Keratinocyte (primary cell): Measurements from ENCODE around the gene SKA1. TPM values are rescaled to one million over a fixed set of nuclear protein-coding genes. Genes with fewer than 3 reads are reported as not detected.

Source experiments
- DNase-seq: peaks from one replicate; pipeline ENCODE4 v3.0.0-alpha.2; 2011; ENCODE audit warnings: low read depth, missing footprints, low spot score
- FAIRE-seq: peaks from 2 replicates; lab custom pipeline; 2011; peaks lifted over from hg19 to GRCh38; lab: Jason Lieb, UNC
- H2AFZ ChIP-seq: 2 replicates; pipeline ENCODE4 v1.6.0; 2012; ENCODE audit warnings: low read length, control low read depth, inconsistent platforms; ENCODE audit not compliant: control insufficient read depth
- H3K27ac ChIP-seq: 2 replicates; pipeline ENCODE4 v1.5.1; 2011; ENCODE audit warnings: low read length; ENCODE audit not compliant: control insufficient read depth, insufficient read depth
- H3K27me3 ChIP-seq: 3 replicates; pipeline ENCODE4 v1.6.0; 2011; ENCODE audit warnings: low read length; ENCODE audit not compliant: control insufficient read depth, insufficient read depth; ENCODE audit errors: extremely low read depth
- H3K36me3 ChIP-seq, 2 experiments: 2 replicates in 1 of 2; 3 replicates in 1 of 2; pipeline ENCODE4 v1.5.1; 2011; ENCODE audit warnings: low read length in 2 of 2, mild to moderate bottlenecking in 1 of 2; ENCODE audit not compliant: control insufficient read depth in 2 of 2, insufficient read depth in 2 of 2; ENCODE audit errors: extremely low read depth in 1 of 2
- H3K4me1 ChIP-seq: 3 replicates; pipeline ENCODE4 v1.5.1; 2011; ENCODE audit warnings: low read length; ENCODE audit not compliant: control insufficient read depth, insufficient read depth; ENCODE audit errors: extremely low read depth
- H3K4me2 ChIP-seq: 3 replicates; pipeline ENCODE4 v1.6.0; 2011; ENCODE audit warnings: low read depth, low read length; ENCODE audit not compliant: control insufficient read depth, insufficient read depth; ENCODE audit errors: extremely low read depth
- H3K4me3 ChIP-seq, 3 experiments: fragments of 200-600 bp in 1 of 3; sonication (generic) in 1 of 3; 2 replicates in 2 of 3; 3 replicates in 1 of 3; pipeline ENCODE4 v1.5.1; 2011 to 2016; ENCODE audit warnings: low read length in 3 of 3, mild to moderate bottlenecking in 3 of 3, control low read depth in 2 of 3, inconsistent platforms in 1 of 3, low read depth in 1 of 3, mixed read lengths in 1 of 3, mixed run types in 1 of 3, moderate library complexity in 1 of 3; ENCODE audit not compliant: control insufficient read depth in 2 of 3, insufficient read depth in 2 of 3; ENCODE audit errors: extremely low read depth in 1 of 3
- H3K79me2 ChIP-seq: 2 replicates; pipeline ENCODE4 v1.6.0; 2012; ENCODE audit warnings: low read length; ENCODE audit not compliant: control insufficient read depth, insufficient read depth
- H3K9ac ChIP-seq: 3 replicates; pipeline ENCODE4 v1.6.0; 2011; ENCODE audit warnings: low read length; ENCODE audit not compliant: control insufficient read depth, insufficient read depth; ENCODE audit errors: extremely low read depth
- H3K9me1 ChIP-seq: 3 replicates; pipeline ENCODE4 v1.6.0; 2011; ENCODE audit warnings: low read length; ENCODE audit not compliant: control insufficient read depth, insufficient read depth; ENCODE audit errors: extremely low read depth
- H3K9me3 ChIP-seq: 2 replicates; pipeline ENCODE4 v1.5.1; 2012; ENCODE audit warnings: low read depth, low read length; ENCODE audit not compliant: control insufficient read depth
- H4K20me1 ChIP-seq: 3 replicates; pipeline ENCODE4 v1.6.0; 2011; ENCODE audit warnings: low read length; ENCODE audit not compliant: control insufficient read depth, insufficient read depth; ENCODE audit errors: extremely low read depth
- CTCF ChIP-seq, 3 experiments: IDR thresholded peaks in 1 of 3; conservative IDR thresholded peaks in 1 of 3; optimal IDR thresholded peaks in 1 of 3; 2 replicates in 2 of 3; 3 replicates in 1 of 3; pipeline versions ENCODE3 to v1.5.1; 2011; ENCODE audit warnings: low read length in 3 of 3, mild to moderate bottlenecking in 3 of 3, moderate library complexity in 2 of 3, control low read depth in 1 of 3, inconsistent platforms in 1 of 3; ENCODE audit not compliant: insufficient read depth in 2 of 3; ENCODE audit errors: extremely low read depth in 1 of 3
- EZH2 ChIP-seq: IDR thresholded peaks from one replicate; pipeline ENCODE4 v1.6.1; 2012; ENCODE audit warnings: inconsistent platforms, mild to moderate bottlenecking, low read length, moderate library complexity
- dilution Hi-C: fragments of 300-500 bp; cut with MboI; formaldehyde crosslinking; loops from one replicate; pipeline ENCODE4 v1.7.0; 2020; ENCODE audit warnings: low sequenced_read_pairs; ENCODE audit not compliant: extremely low pct_ligation_motif_present
- polyA plus RNA-seq, 5 experiments: library from polyadenylated mRNA; depleted of rRNA in 3 of 5; stranded (reverse) in 3 of 5; stranded (forward) in 1 of 5; unstranded in 1 of 5; fragments of >200 nt; gene quantifications; 1 replicate in 1 of 5; 2 replicates in 3 of 5; 3 replicates in 1 of 5; pipeline versions ENCODE4 v1.2.1 to v1.2.3, GENCODE V29; 2011 to 2012; ENCODE audit warnings: missing spikeins in 2 of 5, low read depth in 1 of 5, low replicate concordance in 1 of 5

The SKA1 gene
- polyA plus RNA-seq, 1 donor (not counting 4 experiments of a cell fraction or from before 2014, with no cell fraction given), result 8.4 TPM

DNA sequence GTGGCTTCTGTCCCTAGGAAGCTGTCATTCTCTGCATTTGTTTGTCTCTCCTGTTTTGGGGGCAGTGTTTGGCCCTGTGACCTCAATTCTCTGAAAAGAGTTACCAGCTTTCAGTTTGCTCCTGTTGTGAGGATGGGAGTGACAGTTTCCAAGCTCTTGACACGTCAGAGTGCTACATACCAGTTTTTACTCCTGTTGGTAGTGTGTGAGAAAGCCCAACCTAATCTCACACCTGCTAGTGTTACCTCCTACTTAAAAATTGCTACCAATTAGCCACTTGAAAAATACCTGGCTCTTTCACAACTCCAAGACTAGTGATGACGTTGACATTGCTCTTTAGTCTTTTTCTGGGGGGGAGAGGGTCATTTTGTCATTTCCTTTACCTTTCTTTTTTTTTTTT is 14.1 kb downstream of the SKA1 start:
- Histone ChIP-seq H3K4me3 (no peak overlapping the region), H3K27me3 (no peaks in the 10 kb centered on the region), H3K27ac (no peak overlapping the region), H4K20me1 (no peaks in the 10 kb centered on the region), H3K9ac (no peak overlapping the region), H3K79me2 (no peaks in the 10 kb centered on the region), H3K9me1 (no peaks in the 10 kb centered on the region), H3K36me3 (peaks cover 0 to 3% of the 10 kb centered on the region in 2 experiments), H3K4me1 (no peaks in the 10 kb centered on the region), H3K4me2 (no peak overlapping the region), H3K9me3 (no peaks in the 10 kb centered on the region), H2AFZ (no peak overlapping the region)
- no peak for TF ChIP-seq EZH2
- no peak for TF ChIP-seq CTCF (optimal IDR thresholded peaks at IDR 0.05 in 1 of 3, IDR thresholded peaks at IDR 0.05 in 1 of 3, conservative IDR thresholded peaks at IDR 0.05 in 1 of 3; ENCODE audit: extremely low read depth in 1 of 3, insufficient read depth in 2 of 3, low read length in 3 of 3)
- FAIRE-seq, result no peak
- DNase-seq, result no peak
- dilution Hi-C loops, result no loop called here

DNA sequence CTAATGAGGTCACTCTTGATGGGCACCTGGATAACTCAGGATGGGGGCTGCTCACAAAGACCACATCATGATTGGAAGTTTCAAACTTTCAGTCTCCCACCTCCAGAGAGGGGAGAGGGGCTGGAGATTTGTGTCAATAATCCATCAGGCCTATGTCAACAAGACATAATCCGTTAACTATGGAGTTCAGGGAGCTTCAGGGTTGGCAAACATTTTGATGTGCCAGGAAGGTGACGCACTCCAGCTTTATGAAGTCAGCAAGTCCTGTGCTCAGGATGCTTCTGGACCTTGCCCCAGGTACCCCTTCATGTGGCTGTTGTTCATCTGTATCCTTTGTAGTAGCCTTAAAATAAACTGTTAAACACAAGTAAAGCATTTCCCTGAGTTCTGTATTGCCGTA is 19.0 kb downstream of the SKA1 start:
- Histone ChIP-seq H3K9me1 (no peaks in the 10 kb centered on the region), H3K79me2 (no peaks in the 10 kb centered on the region), H3K27me3 (no peaks in the 10 kb centered on the region), H3K36me3 (no peaks in the 10 kb centered on the region), H3K9me3 (no peaks in the 10 kb centered on the region), H3K4me1 (no peaks in the 10 kb centered on the region), H3K27ac (no peak overlapping the region), H2AFZ (no peak overlapping the region), H3K4me2 (no peak overlapping the region), H4K20me1 (no peaks in the 10 kb centered on the region), H3K4me3 (no peak overlapping the region), H3K9ac (no peak overlapping the region)
- TF ChIP-seq EZH2, result no peak
- no peak for TF ChIP-seq CTCF (optimal IDR thresholded peaks at IDR 0.05 in 1 of 3, IDR thresholded peaks at IDR 0.05 in 1 of 3, conservative IDR thresholded peaks at IDR 0.05 in 1 of 3; ENCODE audit: extremely low read depth in 1 of 3, insufficient read depth in 2 of 3, low read length in 3 of 3)
- no peak for DNase-seq
- FAIRE-seq, result no peak
- dilution Hi-C loops, result no loop called here
